ENCODE measurements around the gene ECHS1. TPM values are rescaled to one million over a fixed set of nuclear protein-coding genes. Genes with fewer than 3 reads are reported as not detected.

The ECHS1 gene
- total RNA-seq, 1 experiment from 2014 or later: 90.7 TPM

- CTCF ChIA-PET: no interaction called here
- no TSS peak for BruUV-seq (replicated peaks)
- no peak for TF ChIP-seq EZH2 (IDR thresholded peaks at IDR 0.05; ENCODE audit: low read depth)
- no peak for TF ChIP-seq CTCF (conservative IDR thresholded peaks at IDR 0.05)
- Histone ChIP-seq H3K9me2 (ENCODE audit: insufficient read depth) (no peaks in the 10 kb centered on the region), H3K27ac (no peak overlapping the region), H3F3A (ENCODE audit: insufficient read depth, low read depth) (no peaks in the 10 kb centered on the region), H3K36me3 (ENCODE audit: low read depth) (no peaks in the 10 kb centered on the region), H3K9me3 (ENCODE audit: insufficient read depth, low read depth) (no peaks in the 10 kb centered on the region), H2AFZ (no peak overlapping the region), H3K4me3 (no peak overlapping the region), H4K20me1 (ENCODE audit: insufficient read depth) (no peaks in the 10 kb centered on the region), H3K4me2 (no peak overlapping the region), H3K4me1 (replicated peaks; ENCODE audit: insufficient read depth) (no peaks in the 10 kb centered on the region), H3K79me2 (ENCODE audit: low read depth) (no peaks in the 10 kb centered on the region), H3K27me3 (ENCODE audit: insufficient read depth, low read depth) (no peaks in the 10 kb centered on the region)
- DNase-seq: no peak
- intact Hi-C loops (cut with micrococcal nuclease; ENCODE audit: unreplicated experiment): no loop called here
- POLR2A ChIA-PET (ENCODE audit: unreplicated experiment): no interaction called here
Measured at GRCh38 chr10:133355266-133355665, 17.9 kb downstream of the ECHS1 start.

GRCh38 chr10:133354672-133355240, 18.4 kb downstream of the ECHS1 start:
- no peaks in the 10 kb centered on the region for H3K9me3 ChIP-seq (ENCODE audit: insufficient read depth, low read depth)
- no peaks in the 10 kb centered on the region for H3K79me2 ChIP-seq (ENCODE audit: low read depth)
- no peak for DNase-seq
- no peak overlapping the region for H3K4me3 ChIP-seq
- intact Hi-C loops (cut with micrococcal nuclease; ENCODE audit: unreplicated experiment): no loop called here
- no peak overlapping the region for H3K4me2 ChIP-seq
- H3K36me3 ChIP-seq (ENCODE audit: low read depth): no peaks in the 10 kb centered on the region
- no peaks in the 10 kb centered on the region for H3F3A ChIP-seq (ENCODE audit: insufficient read depth, low read depth)
- ChIA-PET POLR2A (ENCODE audit: unreplicated experiment) (no interaction called here), CTCF (no interaction called here)
- no peaks in the 10 kb centered on the region for H3K4me1 ChIP-seq (replicated peaks; ENCODE audit: insufficient read depth)
- TF ChIP-seq EZH2 (IDR thresholded peaks at IDR 0.05; ENCODE audit: low read depth): no peak
- no peak for TF ChIP-seq CTCF (conservative IDR thresholded peaks at IDR 0.05)
- no peak overlapping the region for H3K27ac ChIP-seq
- BruUV-seq (replicated peaks): no TSS peak
- H3K9me2 ChIP-seq (ENCODE audit: insufficient read depth): no peaks in the 10 kb centered on the region
- no peak overlapping the region for H2AFZ ChIP-seq
- H4K20me1 ChIP-seq (ENCODE audit: insufficient read depth): no peaks in the 10 kb centered on the region
- H3K27me3 ChIP-seq (ENCODE audit: insufficient read depth, low read depth): no peaks in the 10 kb centered on the region

- BruUV-seq (replicated peaks): no TSS peak
- ChIA-PET CTCF (interaction anchor here (1.4 kb wide), 1 partner anchor 24 kb away, joined by 6 read pairs; no protein-coding TSS in a partner anchor), POLR2A (ENCODE audit: unreplicated experiment) (no interaction called here)
- intact Hi-C loops (cut with micrococcal nuclease; ENCODE audit: unreplicated experiment): no loop called here
- Histone ChIP-seq H4K20me1 (ENCODE audit: insufficient read depth) (no peaks in the 10 kb centered on the region), H3K4me3 (no peak overlapping the region), H3K27ac (no peak overlapping the region), H3K9me3 (ENCODE audit: insufficient read depth, low read depth) (no peaks in the 10 kb centered on the region), H2AFZ (no peak overlapping the region), H3K79me2 (ENCODE audit: low read depth) (no peaks in the 10 kb centered on the region), H3K4me2 (no peak overlapping the region), H3K9me2 (ENCODE audit: insufficient read depth) (no peaks in the 10 kb centered on the region), H3K36me3 (ENCODE audit: low read depth) (no peaks in the 10 kb centered on the region), H3K4me1 (replicated peaks; ENCODE audit: insufficient read depth) (no peaks in the 10 kb centered on the region), H3K27me3 (ENCODE audit: insufficient read depth, low read depth) (no peaks in the 10 kb centered on the region), H3F3A (ENCODE audit: insufficient read depth, low read depth) (no peaks in the 10 kb centered on the region)
- no peak for TF ChIP-seq CTCF (conservative IDR thresholded peaks at IDR 0.05)
- TF ChIP-seq EZH2 (IDR thresholded peaks at IDR 0.05; ENCODE audit: low read depth): no peak
- no peak for DNase-seq
Measured at GRCh38 chr10:133353988-133354605, 19.1 kb downstream of the ECHS1 start.
